Muscle layer of colon (tissue), 2 donors: ENCODE data around the gene TOE1.
"Not testable (repeated sequence)": the region's sequence is repeated elsewhere in the genome, so short reads cannot be mapped to it uniquely, and the experiment has no call there.

Source experiments
- H3K27ac ChIP-seq: one replicate; pipeline ENCODE4 v1.7.0; 2013; ENCODE audit warnings: low read depth, mild to moderate bottlenecking, low read length, moderate library complexity
- H3K27me3 ChIP-seq, 2 donors: one replicate each; pipeline ENCODE4 v1.7.0; 2013; ENCODE audit warnings: low read length in 2 of 2, mild to moderate bottlenecking in 2 of 2; ENCODE audit not compliant: insufficient read depth in 2 of 2, control insufficient read depth in 1 of 2
- H3K36me3 ChIP-seq: one replicate; pipeline ENCODE4 v1.7.0; 2013; ENCODE audit warnings: mild to moderate bottlenecking, low read length; ENCODE audit not compliant: insufficient read depth
- H3K4me1 ChIP-seq: one replicate; pipeline ENCODE4 v1.7.0; 2013; ENCODE audit warnings: mild to moderate bottlenecking, low read length; ENCODE audit not compliant: insufficient read depth
- H3K4me3 ChIP-seq, 2 donors: one replicate each; pipeline ENCODE4 v1.7.0; 2013; ENCODE audit warnings: low read length in 2 of 2, low read depth in 1 of 2, mild to moderate bottlenecking in 1 of 2, moderate library complexity in 1 of 2
- H3K9ac ChIP-seq: one replicate; pipeline ENCODE4 v1.7.0; 2013; ENCODE audit warnings: low read length
- H3K9me3 ChIP-seq: one replicate; pipeline ENCODE4 v1.7.0; 2013; ENCODE audit warnings: mild to moderate bottlenecking, low read length
- donor health status: abdominal sarcoma.
- donor health status: Adenocarcinoma of cecum.

Gene TOE1

DNA sequence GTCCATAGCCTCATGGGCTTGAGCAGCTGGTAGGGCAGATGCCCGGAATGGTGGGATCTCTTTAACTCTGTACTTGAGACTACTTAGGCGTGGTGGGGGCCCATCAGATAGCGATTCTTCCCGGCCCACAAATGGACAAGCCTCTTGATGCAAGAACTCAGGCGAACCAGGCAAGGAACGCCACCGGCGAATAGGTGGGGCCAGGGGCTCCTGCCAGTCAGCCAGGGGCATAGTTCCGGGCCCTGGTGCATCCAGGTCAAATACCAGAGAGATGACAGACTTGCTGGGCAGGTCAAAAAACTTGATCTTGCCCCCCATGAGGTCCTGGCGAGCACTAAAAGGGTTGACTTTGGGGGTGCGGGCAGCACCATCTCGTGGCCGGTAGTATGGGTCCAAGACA lies 5.0 kb downstream of the TOE1 start:
- no peak overlapping the region for H3K27ac ChIP-seq
- H3K9me3 ChIP-seq = no peaks in the 10 kb centered on the region
- no peak overlapping the region for H3K4me3 ChIP-seq
- no peaks in the 10 kb centered on the region for H3K27me3 ChIP-seq
- H3K4me1 ChIP-seq = peaks cover 37% of the 10 kb centered on the region
- peaks cover 40% of the 10 kb centered on the region for H3K36me3 ChIP-seq
- H3K9ac ChIP-seq = no peak overlapping the region

DNA sequence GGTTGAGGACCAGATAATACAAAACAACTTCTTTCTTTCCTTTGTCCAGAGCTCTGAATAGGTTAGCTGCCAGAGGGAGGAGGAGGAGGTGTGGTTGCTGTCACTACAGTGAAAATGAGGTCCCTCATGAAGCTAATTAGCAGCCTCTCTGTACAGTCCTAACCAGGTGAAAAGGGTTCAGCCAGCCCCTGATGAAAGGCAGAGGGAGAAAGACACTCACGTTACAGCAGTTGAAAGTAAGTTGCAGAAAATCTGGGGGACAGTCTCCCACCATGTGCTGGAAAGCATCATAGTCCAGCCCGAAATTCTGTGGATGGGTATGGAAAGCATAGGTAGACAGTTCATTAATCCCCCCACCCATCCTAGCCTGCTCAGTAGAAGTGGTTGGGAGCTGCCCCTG lies 6.5 kb downstream of the TOE1 start:
- no peak overlapping the region for H3K9ac ChIP-seq
- H3K27me3 ChIP-seq = no peaks in the 10 kb centered on the region
- peaks cover 28% of the 10 kb centered on the region for H3K4me1 ChIP-seq
- H3K27ac ChIP-seq = no peak overlapping the region
- H3K36me3 ChIP-seq = peaks cover 34% of the 10 kb centered on the region
- H3K9me3 ChIP-seq = no peaks in the 10 kb centered on the region
- H3K4me3 ChIP-seq = no peak overlapping the region

- Histone ChIP-seq H3K27me3 (no peaks in the 10 kb centered on the region), H3K36me3 (peaks cover 19% of the 10 kb centered on the region), H3K27ac (peak overlapping the region; percentile 41), H3K4me1 (peaks cover 22% of the 10 kb centered on the region), H3K9me3 (no peaks in the 10 kb centered on the region), H3K9ac (no peak overlapping the region), H3K4me3 (no peak overlapping the region)
Measured at GRCh38 chr1:45348020-45348419, 8.1 kb downstream of the TOE1 start.

DNA sequence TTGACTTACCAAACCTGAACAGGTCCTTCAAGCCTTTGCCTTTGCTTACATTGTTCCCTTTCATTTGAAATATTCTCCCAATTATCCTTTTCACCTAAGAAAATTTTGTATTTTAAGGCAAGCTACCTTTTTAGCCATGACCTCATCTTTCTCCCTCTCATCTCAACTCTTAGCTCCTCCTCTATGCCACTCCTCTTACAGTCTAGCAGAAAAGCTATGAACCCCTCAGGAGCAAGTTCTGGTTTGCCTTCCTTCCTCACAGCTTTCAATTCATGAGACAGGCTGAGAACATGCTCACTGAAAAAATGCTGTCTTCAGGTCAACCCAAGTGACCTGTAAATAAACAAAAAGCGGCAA lies 8.6 kb downstream of the TOE1 start:
- Histone ChIP-seq H3K27me3 (no peaks in the 10 kb centered on the region), H3K9me3 (no peaks in the 10 kb centered on the region), H3K4me3 (no peak overlapping the region), H3K27ac (peak overlapping the region; percentile 41), H3K9ac (no peak overlapping the region), H3K4me1 (peaks cover 22% of the 10 kb centered on the region), H3K36me3 (peaks cover 13% of the 10 kb centered on the region)

DNA sequence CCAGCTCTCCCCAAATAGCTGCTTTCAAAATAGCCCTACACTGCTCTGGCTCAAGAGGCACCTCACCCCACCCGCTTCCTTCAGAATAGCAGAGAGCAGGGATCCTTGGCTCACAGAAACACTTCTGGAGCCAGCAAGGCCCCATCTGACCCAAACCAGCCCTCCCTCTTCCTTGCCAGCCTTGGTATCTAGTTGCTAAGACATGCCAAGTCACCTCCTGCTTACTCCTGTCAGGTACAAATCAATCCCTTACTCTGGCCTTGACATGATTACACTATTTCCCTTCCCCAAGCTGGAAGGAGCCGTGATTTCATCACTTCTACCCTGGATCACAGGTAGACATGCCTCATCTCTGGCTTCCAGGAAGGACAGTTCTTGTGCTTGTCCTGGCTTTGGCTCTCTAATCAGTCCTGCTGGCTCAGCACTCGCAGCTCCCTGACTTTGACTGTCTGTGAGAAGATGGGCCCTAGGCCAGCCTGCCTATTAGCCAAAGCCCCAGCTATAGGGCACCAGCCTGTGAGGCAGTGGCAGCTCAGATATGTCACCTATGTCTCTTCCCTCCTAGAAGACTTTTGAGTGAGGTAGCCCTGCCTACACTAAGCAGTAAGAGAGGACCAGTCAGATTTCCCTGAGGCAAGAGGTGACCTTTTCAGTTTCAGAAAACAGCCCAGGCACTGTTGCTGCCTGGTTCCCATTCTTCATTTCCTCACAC lies 9.2 kb downstream of the TOE1 start:
- Histone ChIP-seq H3K27me3 (no peaks in the 10 kb centered on the region), H3K4me1 (peaks cover 22% of the 10 kb centered on the region), H3K27ac (peak overlapping the region; percentile 41), H3K4me3 (no peak overlapping the region), H3K9me3 (no peaks in the 10 kb centered on the region), H3K9ac (no peak overlapping the region), H3K36me3 (peaks cover 8% of the 10 kb centered on the region)

GRCh38 chr1:45351508-45351907 lies 11.5 kb downstream of the TOE1 start:
- H3K9ac ChIP-seq = no peak overlapping the region
- H3K27ac ChIP-seq = no peak overlapping the region

GRCh38 chr1:45353685-45354084 lies 13.7 kb downstream of the TOE1 start:
- Histone ChIP-seq H3K4me3 (no peak overlapping the region), H3K9me3 (no peaks in the 10 kb centered on the region), H3K36me3 (no peaks in the 10 kb centered on the region), H3K27ac (no peak overlapping the region), H3K27me3 (no peaks in the 10 kb centered on the region), H3K9ac (no peak overlapping the region), H3K4me1 (peaks cover 10% of the 10 kb centered on the region)

More at GRCh38 chr1:45351508-45351907, 11.5 kb downstream of the TOE1 start:
- no peaks in the 10 kb centered on the region for H3K36me3 ChIP-seq
- H3K4me1 ChIP-seq = peaks cover 22% of the 10 kb centered on the region
- H3K27me3 ChIP-seq = no peaks in the 10 kb centered on the region
- H3K9me3 ChIP-seq = no peaks in the 10 kb centered on the region
- no peak overlapping the region for H3K4me3 ChIP-seq

- H3K4me1 ChIP-seq = no peaks in the 10 kb centered on the region
- H3K27me3 ChIP-seq = no peaks in the 10 kb centered on the region
- H3K36me3 ChIP-seq = no peaks in the 10 kb centered on the region
- no peak overlapping the region for H3K9ac ChIP-seq
- H3K4me3 ChIP-seq = no peak overlapping the region
- H3K27ac ChIP-seq = no peak overlapping the region
- H3K9me3 ChIP-seq = no peaks in the 10 kb centered on the region
Measured at GRCh38 chr1:45354838-45355237, 14.9 kb downstream of the TOE1 start.

DNA sequence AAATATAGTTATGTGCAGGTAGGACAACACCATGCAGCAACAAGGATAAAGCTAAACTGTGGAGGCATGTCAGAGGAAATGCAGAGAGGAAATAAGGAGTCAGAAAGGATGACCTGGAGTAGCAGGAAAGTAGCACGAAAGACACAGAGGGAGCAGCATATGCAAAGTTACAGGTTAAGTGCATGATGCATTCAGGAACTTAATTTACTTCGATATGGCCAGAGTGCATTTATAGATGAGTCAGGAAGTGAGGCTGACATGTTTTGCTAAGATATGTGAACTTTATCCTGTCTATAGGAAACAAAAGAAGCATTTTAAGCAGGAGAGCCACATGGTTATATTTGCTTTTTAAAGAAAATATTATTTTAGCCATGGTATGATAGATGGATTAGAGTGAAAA lies 15.7 kb downstream of the TOE1 start:
- no peaks in the 10 kb centered on the region for H3K9me3 ChIP-seq
- no peaks in the 10 kb centered on the region for H3K36me3 ChIP-seq
- peaks cover 8% of the 10 kb centered on the region for H3K4me1 ChIP-seq
- H3K4me3 ChIP-seq = no peak overlapping the region
- H3K9ac ChIP-seq = no peak overlapping the region
- H3K27ac ChIP-seq = no peak overlapping the region
- H3K27me3 ChIP-seq = no peaks in the 10 kb centered on the region

DNA sequence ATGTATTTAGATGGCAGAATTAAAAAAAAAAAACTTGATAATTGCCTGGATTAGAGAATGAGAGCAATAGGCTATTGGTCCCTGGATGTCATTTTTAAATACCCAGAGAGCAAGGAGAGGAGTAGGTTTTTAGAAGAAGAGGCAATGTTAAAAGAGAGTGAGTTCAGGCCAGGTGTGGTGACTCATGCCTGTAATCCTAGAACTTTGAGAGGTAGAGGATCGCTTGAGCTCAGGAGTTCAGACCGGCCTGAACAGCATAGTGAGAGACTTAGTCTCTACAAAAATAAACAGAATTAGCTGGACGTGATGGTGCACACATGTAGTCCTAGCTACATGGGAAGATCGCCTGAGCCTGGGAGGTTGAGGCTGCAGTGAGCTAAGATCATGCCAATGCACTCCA lies 16.2 kb downstream of the TOE1 start:
- H3K9me3 ChIP-seq = no peaks in the 10 kb centered on the region
- no peaks in the 10 kb centered on the region for H3K27me3 ChIP-seq
- H3K36me3 ChIP-seq = no peaks in the 10 kb centered on the region
- H3K4me1 ChIP-seq = peaks cover 12% of the 10 kb centered on the region
- H3K4me3 ChIP-seq = no peak overlapping the region
- no peak overlapping the region for H3K9ac ChIP-seq
- H3K27ac ChIP-seq = no peak overlapping the region

GRCh38 chr1:45359882-45360513 lies 20.0 kb downstream of the TOE1 start:
- Histone ChIP-seq H3K9ac (no peak overlapping the region), H3K27ac (peak overlapping the region; percentile 83), H3K4me3 (peak overlapping the region in 1 of 2 donors; percentile 24), H3K36me3 (no peaks in the 10 kb centered on the region), H3K27me3 (no peaks in the 10 kb centered on the region), H3K9me3 (no peaks in the 10 kb centered on the region), H3K4me1 (peaks cover 20% of the 10 kb centered on the region)

GRCh38 chr1:45360981-45361380 lies 21.0 kb downstream of the TOE1 start:
- not testable (repeated sequence) for H3K9ac ChIP-seq, H3K9me3 ChIP-seq, H3K4me3 ChIP-seq, H3K36me3 ChIP-seq, H3K27me3 ChIP-seq
- H3K27ac ChIP-seq = peak overlapping the region; percentile 60
- peaks cover 20% of the 10 kb centered on the region for H3K4me1 ChIP-seq
